CD4-positive, alpha-beta T cell (primary cell): ENCODE measurements around the gene PIAS4. TPM values are rescaled to one million over a fixed set of nuclear protein-coding genes. Genes with fewer than 3 reads are reported as not detected.

ENCODE experiments used
- ATAC-seq: fragments of 200-7000 bp; cut with Tn5 transposase; one replicate; pipeline ENCODE4 v1.10.0; 2022; ENCODE audit warnings: mild to moderate bottlenecking; ENCODE audit not compliant: poor library complexity
- CTCF ChIA-PET: fragments of 350-600 bp; sonication (Branson Sonifier 250); formaldehyde crosslinking; loops from one replicate; lab custom pipeline; 2021; ENCODE audit warnings: antibody characterized with exemption, inconsistent platforms; lab: Charles Lee
- POLR2A ChIA-PET: fragments of 350-600 bp; sonication (Branson Sonifier 250); formaldehyde crosslinking; loops from one replicate; lab custom pipeline; 2021; ENCODE audit warnings: antibody characterized with exemption, inconsistent platforms; lab: Charles Lee
- DNase-seq, 14 experiments: peaks; one replicate each; pipeline ENCODE4 v3.0.0-alpha.2; 2013 to 2020; ENCODE audit warnings: mixed read lengths in 2 of 14
- H3K27ac ChIP-seq, 2 donors: one replicate each; pipeline versions ENCODE4 v1.5.1 to v1.7.0; 2013; ENCODE audit warnings: low read length in 2 of 2, low read depth in 1 of 2, mild to moderate bottlenecking in 1 of 2
- H3K27me3 ChIP-seq, 2 experiments: 1 replicate in 1 of 2; 2 replicates in 1 of 2; pipeline versions ENCODE4 v1.6.1 to v1.7.0; 2013; ENCODE audit warnings: low read length in 2 of 2, control low read depth in 1 of 2, mild to moderate bottlenecking in 1 of 2, moderate library complexity in 1 of 2; ENCODE audit not compliant: insufficient read depth in 2 of 2, control insufficient read depth in 1 of 2
- H3K36me3 ChIP-seq: one replicate; pipeline ENCODE4 v1.6.1; 2013; ENCODE audit warnings: low read length, control low read depth; ENCODE audit not compliant: insufficient read depth
- H3K4me1 ChIP-seq: one replicate; pipeline ENCODE4 v1.6.1; 2013; ENCODE audit warnings: low read length, control low read depth; ENCODE audit not compliant: insufficient read depth
- H3K4me3 ChIP-seq: one replicate; pipeline ENCODE4 v1.5.1; 2013; ENCODE audit warnings: mild to moderate bottlenecking, low read length, moderate library complexity
- H3K9me3 ChIP-seq, 2 experiments: 1 replicate in 1 of 2; 2 replicates in 1 of 2; pipeline versions ENCODE4 v1.6.1 to v1.7.0; 2013; ENCODE audit warnings: low read length in 2 of 2, mild to moderate bottlenecking in 2 of 2, control low read depth in 1 of 2, moderate library complexity in 1 of 2; ENCODE audit not compliant: control insufficient read depth in 1 of 2, insufficient read depth in 1 of 2
- H3K27ac Mint-ChIP-seq: one replicate; pipeline ENCODE4 v1.8.0; 2020; ENCODE audit warnings: mixed read lengths
- H3K27me3 Mint-ChIP-seq: one replicate; pipeline ENCODE4 v1.8.0; 2021; ENCODE audit warnings: mixed read lengths
- H3K36me3 Mint-ChIP-seq: one replicate; pipeline ENCODE4 v1.8.0; 2021; ENCODE audit warnings: low read depth, mixed read lengths
- H3K4me1 Mint-ChIP-seq: one replicate; pipeline ENCODE4 v1.8.0; 2021; ENCODE audit warnings: low read depth, mixed read lengths
- H3K4me3 Mint-ChIP-seq: one replicate; pipeline ENCODE4 v1.8.0; 2020; ENCODE audit warnings: mild to moderate bottlenecking, mixed read lengths
- H3K9me3 Mint-ChIP-seq: one replicate; pipeline ENCODE4 v1.8.0; 2020; ENCODE audit warnings: mixed read lengths
- CTCF ChIP-seq: fragments of 200-600 bp; IDR thresholded peaks from one replicate; pipeline ENCODE4 v1.8.0; 2022; ENCODE audit warnings: antibody characterized with exemption, mild to moderate bottlenecking
- intact Hi-C, 2 experiments: fragments of 100-400 bp; cut with DNase I in 1 of 2; cut with micrococcal nuclease in 1 of 2; formaldehyde crosslinking; loops; one replicate each; pipeline versions ENCODE4 v1.15.1 to v1.9.0; 2023 to 2025; cut with DNase I, micrococcal nuclease
- total RNA-seq, 174 experiments: library from RNA in 2 of 174; stranded (reverse) in 2 of 174; gene quantifications; one replicate each; pipeline ENCODE4 v1.2.3 and lab custom pipeline; 2021 to 2026

PIAS4 gene
- total RNA-seq, 2 experiments from 2014 or later, result 14.5 to 16.5 TPM

- Histone ChIP-seq H3K36me3 (peaks cover 64% of the 10 kb centered on the region), H3K27me3 (no peaks in the 10 kb centered on the region), H3K4me1 (peaks cover 37% of the 10 kb centered on the region), H3K27ac (no peak overlapping the region), H3K9me3 (no peaks in the 10 kb centered on the region), H3K4me3 (no peak overlapping the region)
- TF ChIP-seq CTCF, result no peak
- Mint-ChIP-seq H3K4me1 (peaks cover 37% of the 10 kb centered on the region), H3K27ac (peak overlapping the region; percentile 54), H3K36me3 (peaks cover 65% of the 10 kb centered on the region), H3K27me3 (no peaks in the 10 kb centered on the region), H3K9me3 (no peaks in the 10 kb centered on the region), H3K4me3 (peak overlapping the region; percentile 6)
- intact Hi-C loops, result no loop called here
- ChIA-PET CTCF (no interaction called here), POLR2A (no interaction called here)
- DNase-seq, result no peak
- ATAC-seq, result no peak
These were observed 45.5 kb downstream of the PIAS4 start for GRCh38 chr19:4052993-4053422.

DNA sequence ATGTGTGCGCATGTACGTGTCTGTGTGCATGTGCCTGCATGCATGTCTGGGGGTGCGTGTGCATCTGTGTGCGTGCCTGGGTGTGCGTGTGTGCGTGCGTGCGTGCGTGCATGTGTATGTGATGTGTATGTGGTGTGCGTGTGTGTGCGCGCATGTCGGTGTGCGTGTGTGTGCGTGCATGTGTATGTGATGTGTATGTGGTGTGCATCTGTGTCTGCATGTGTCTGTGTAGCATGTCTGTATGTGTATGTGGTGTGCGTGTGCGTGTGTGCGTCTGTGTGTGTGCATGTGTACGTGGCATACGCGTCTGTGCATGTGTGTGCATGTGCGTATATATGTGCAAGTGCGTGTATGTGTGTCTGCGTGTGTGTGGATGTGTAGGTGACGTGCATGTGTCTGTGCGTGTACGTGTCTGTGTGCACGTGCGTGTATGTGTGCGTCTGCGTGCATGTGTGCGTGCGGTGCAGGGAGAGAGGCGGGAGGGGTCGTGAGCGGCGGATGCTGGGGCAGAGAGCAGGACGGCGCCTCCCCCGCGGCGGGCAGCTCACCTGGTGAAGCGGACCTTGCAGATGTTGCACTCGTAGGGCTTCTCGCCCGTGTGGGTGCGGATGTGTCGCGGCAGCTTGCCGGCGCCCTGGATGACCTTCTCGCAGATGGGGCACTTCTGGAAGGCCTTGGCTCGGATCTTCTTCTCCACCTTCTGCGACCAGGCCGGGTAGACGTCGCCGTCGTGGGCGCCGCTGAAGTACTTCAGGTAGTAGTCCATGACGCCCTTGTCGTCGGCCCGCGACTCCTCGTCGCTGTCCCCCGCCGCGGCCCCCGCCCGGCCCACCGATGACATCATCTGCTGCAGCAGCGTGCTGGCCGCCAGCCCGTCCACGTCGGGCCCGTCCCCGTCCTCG, 46.1 kb downstream of the PIAS4 start:
- ATAC-seq (no peak), DNase-seq (peak in 1 of 14 experiments; percentile 28)
- CTCF ChIA-PET, result no interaction called here
- no peaks in the 10 kb centered on the region for H3K27me3 Mint-ChIP-seq
- Histone ChIP-seq H3K27ac (no peak overlapping the region), H3K36me3 (peaks cover 59% of the 10 kb centered on the region), H3K9me3 (no peaks in the 10 kb centered on the region), H3K4me3 (no peak overlapping the region), H3K27me3 (no peaks in the 10 kb centered on the region), H3K4me1 (peaks cover 44% of the 10 kb centered on the region)
- peaks cover 65% of the 10 kb centered on the region for H3K36me3 Mint-ChIP-seq
- H3K4me3 Mint-ChIP-seq, result peak overlapping the region; percentile 6
- POLR2A ChIA-PET, result no interaction called here
- H3K4me1 Mint-ChIP-seq, result peaks cover 37% of the 10 kb centered on the region
- TF ChIP-seq CTCF, result no peak
- no peaks in the 10 kb centered on the region for H3K9me3 Mint-ChIP-seq
- intact Hi-C loops, result no loop called here
- peak overlapping the region; percentile 54 for H3K27ac Mint-ChIP-seq

- Mint-ChIP-seq H3K4me1 (peaks cover 35% of the 10 kb centered on the region), H3K27ac (no peak overlapping the region), H3K4me3 (no peak overlapping the region), H3K9me3 (no peaks in the 10 kb centered on the region), H3K27me3 (no peaks in the 10 kb centered on the region), H3K36me3 (peaks cover 59% of the 10 kb centered on the region)
- H3K36me3 ChIP-seq, result peaks cover 53% of the 10 kb centered on the region
- no peak overlapping the region for H3K27ac ChIP-seq
- H3K4me3 ChIP-seq, result no peak overlapping the region
- CTCF ChIA-PET, result no interaction called here
- ATAC-seq (no peak), DNase-seq (peak in 1 of 14 experiments; percentile 31)
- TF ChIP-seq CTCF, result no peak
- H3K4me1 ChIP-seq, result peaks cover 48% of the 10 kb centered on the region
- intact Hi-C loops, result no loop called here
- POLR2A ChIA-PET, result no interaction called here
- H3K9me3 ChIP-seq, result no peaks in the 10 kb centered on the region
- H3K27me3 ChIP-seq, result no peaks in the 10 kb centered on the region
These were observed 47.1 kb downstream of the PIAS4 start for GRCh38 chr19:4054441-4055208.
